WI38 (cell line): ENCODE measurements around the gene BCOR.

Source experiments
- H3K4me3 ChIP-seq: 2 replicates; pipeline ENCODE4 v1.5.1; 2011; ENCODE audit warnings: low read depth, mild to moderate bottlenecking, control low read depth, low read length
- CTCF ChIP-seq: IDR thresholded peaks from 2 replicates; pipeline ENCODE4 v1.5.1; 2012; ENCODE audit warnings: low read depth, mild to moderate bottlenecking, control low read depth, low read length

The BCOR gene

GRCh38 chrX:40143987-40144386 is 46.2 kb upstream of the BCOR start:
- H3K4me3 ChIP-seq = no peak overlapping the region
- no peak for TF ChIP-seq CTCF

GRCh38 chrX:40143001-40143400 is 45.2 kb upstream of the BCOR start:
- TF ChIP-seq CTCF = no peak
- no peak overlapping the region for H3K4me3 ChIP-seq

GRCh38 chrX:40142417-40142816 is 44.7 kb upstream of the BCOR start:
- H3K4me3 ChIP-seq = no peak overlapping the region
- no peak for TF ChIP-seq CTCF

- no peak overlapping the region for H3K4me3 ChIP-seq
These were observed 43.1 kb upstream of the BCOR start for GRCh38 chrX:40140706-40141499.

GRCh38 chrX:40132751-40133150 is 35.0 kb upstream of the BCOR start:
- TF ChIP-seq CTCF = no peak
- H3K4me3 ChIP-seq = no peak overlapping the region

More at GRCh38 chrX:40140706-40141499, 43.1 kb upstream of the BCOR start:
- no peak for TF ChIP-seq CTCF

GRCh38 chrX:40131654-40132337 is 34.0 kb upstream of the BCOR start:
- TF ChIP-seq CTCF = no peak

GRCh38 chrX:40130207-40130606 is 32.4 kb upstream of the BCOR start:
- TF ChIP-seq CTCF = no peak
- no peak overlapping the region for H3K4me3 ChIP-seq

More at GRCh38 chrX:40131654-40132337, 34.0 kb upstream of the BCOR start:
- H3K4me3 ChIP-seq = no peak overlapping the region
